Stimulated activated CD8-positive, alpha-beta memory T cell treated with anti-CD3 and anti-CD28 coated beads, Interleukin-12 subunit alpha, Interleukin-12 subunit beta, amount 100 ng/mL, for 4 hours (primary cell): Measurements from ENCODE around the gene SYTL3.
"Not testable (repeated sequence)": the region's sequence is repeated elsewhere in the genome, so short reads cannot be mapped to it uniquely, and the experiment has no call there.

Experiments
- DNase-seq: peaks from one replicate; pipeline ENCODE4 v3.0.0-alpha.2; 2020; ENCODE audit warnings: low read depth

The SYTL3 gene

DNA sequence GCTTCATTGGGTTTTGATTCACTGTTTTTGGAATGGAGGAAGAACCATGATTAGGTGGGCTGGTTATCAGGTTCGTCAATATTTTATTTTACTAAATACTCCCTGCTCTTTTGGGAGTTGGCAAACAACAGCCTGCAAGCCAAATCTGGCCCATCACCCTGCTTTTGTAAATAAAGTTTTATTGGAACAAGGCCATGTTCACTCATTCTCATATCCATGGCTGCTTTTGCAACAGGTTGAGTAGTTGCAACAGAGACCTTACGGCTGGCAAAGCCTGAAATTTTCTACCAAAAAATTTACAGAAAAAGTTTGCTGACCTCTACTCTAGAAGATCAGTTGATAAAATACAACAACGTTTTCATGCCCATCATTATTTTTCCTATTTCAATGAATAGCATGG lies 45.1 kb downstream of the SYTL3 start:
- DNase-seq: no peak

DNA sequence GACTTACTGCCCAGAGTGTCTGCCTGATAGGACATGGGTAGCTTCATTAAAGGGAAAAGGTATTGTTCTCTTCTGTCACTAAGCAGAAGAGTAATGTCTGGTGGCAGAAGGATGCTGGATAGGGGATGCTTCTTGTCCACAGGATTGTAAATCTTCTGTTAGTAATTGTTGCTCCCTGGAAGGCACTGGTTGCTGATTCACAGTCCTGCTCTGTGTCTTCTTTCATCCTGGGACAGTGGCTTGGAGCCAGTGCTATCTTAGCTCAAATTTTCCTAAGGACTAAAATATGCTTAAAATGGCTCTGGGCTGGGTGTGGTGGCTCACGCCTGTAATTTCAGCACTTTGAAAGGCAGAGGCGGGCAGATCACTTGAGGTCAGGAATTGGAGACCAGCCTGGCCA lies 48.0 kb downstream of the SYTL3 start:
- no peak for DNase-seq

DNA sequence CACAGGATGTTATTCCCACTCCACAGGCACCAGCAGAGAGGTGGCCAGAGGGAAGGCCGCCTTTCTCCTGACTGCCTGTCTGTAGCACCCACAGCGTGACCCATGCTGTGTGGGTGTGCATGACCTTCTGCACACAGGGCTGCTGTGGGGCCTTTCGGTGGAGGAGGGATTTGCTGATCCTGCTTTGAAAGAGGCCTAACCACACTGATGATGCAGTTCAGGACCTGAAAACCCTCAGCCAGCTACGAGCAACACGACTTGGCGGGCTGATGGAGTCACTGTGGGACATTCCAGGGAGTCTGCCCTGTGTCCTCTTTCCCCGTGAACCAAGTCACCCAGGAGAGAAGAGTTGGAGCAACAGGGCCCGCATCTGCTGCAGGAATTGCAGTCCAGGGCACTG lies 49.1 kb downstream of the SYTL3 start:
- DNase-seq: no peak

DNA sequence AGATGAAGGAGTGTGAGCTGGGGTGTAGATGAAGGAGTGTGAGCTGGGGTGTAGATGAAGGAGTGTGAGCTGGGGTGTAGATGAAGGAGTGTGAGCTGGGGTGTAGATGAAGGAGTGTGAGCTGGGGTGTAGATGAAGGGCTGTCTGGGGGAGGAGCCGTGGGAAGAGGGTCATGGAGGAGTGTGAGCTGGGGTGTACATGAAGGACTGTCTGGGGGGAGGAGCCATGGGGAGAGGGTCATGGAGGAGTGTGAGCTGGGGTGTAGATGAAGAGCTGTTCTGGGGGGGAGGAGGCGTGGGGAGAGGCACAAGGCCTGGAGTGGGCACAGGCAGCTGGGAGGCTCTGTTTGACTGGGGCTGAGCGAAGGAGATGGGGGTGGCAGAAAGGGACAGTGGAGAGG lies 51.4 kb downstream of the SYTL3 start:
- not testable (repeated sequence) for DNase-seq

DNA sequence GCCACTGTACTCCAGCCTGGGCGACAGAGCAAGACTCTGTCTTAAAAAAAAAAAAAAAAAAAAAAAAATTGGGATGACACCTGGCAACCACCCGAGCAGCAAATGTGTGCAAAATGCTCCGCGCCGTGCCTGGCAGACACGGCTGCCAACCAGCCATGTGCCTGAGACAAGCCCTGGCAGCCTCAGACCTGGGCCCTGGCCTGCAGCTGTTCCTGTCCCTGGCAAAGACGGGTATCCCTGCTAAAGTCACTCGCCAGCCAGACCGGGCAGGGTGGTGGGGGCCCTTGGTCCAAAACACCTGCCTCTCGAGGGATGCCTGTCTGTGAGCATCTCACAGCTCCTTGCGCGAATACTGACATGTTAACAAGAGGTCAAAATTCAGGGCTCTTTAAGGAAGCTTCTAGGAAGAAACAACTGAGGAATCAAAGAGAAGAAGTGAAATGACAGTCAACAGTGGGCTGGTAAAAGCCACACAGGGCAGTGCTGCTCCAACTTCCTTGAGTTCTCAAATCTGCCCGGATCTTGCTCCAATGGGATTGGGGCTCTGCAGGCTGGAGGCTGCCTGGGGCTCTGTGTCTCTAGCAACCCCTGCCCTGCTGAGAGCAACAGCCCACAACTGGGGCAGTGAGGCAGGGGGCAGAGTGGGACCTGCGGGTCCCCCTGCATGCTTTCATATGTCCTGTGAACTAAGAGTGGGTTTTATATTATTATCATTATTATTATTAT lies 53.4 kb downstream of the SYTL3 start:
- no peak for DNase-seq

DNA sequence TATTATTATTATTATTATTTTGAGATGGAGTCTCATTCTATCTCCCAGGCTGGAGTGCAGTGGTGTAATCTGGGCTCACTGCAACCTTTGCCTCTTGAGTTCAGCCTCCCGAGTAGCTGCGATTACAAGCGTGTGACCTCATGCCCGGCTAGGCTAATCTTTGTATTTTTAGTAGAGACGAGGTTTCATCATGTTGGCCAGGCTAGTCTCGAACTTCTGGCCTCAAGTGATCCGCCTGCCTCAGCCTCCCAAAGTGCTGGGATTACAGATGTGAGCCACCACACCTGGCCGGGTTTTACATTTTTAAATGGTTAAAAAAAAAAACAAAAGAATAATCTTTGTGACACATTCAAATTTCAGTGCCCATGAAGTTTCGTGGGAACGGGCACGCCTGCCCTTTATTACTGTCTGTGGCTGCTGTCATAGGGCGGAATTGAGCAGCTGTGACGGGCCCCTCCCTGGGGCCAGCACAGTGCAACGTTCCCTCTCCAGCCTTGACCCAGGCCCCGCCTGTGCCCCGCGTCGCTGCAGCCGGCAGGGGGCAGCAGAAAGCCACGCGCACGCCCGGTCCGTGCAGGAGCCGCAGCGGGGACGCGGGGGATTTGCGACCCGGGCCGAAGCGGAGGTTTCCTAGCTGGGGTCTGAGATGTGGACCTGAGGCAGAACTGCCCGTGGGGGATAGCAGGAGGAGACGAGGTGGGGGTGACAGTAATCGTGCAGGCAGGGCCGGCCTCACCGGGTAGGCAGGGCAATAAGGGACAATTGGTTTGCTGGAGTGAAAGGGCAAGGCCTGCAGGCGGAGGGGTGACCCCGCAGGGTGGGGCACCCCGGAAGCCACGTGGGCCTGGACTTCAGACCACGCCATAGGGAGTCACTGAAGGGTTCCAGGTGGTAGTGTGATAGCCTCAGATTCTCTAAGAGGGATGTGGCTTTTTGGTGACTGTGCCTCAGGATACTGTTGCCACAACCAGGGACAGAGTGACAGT lies 54.3 kb downstream of the SYTL3 start:
- DNase-seq: peak; percentile 59

DNA sequence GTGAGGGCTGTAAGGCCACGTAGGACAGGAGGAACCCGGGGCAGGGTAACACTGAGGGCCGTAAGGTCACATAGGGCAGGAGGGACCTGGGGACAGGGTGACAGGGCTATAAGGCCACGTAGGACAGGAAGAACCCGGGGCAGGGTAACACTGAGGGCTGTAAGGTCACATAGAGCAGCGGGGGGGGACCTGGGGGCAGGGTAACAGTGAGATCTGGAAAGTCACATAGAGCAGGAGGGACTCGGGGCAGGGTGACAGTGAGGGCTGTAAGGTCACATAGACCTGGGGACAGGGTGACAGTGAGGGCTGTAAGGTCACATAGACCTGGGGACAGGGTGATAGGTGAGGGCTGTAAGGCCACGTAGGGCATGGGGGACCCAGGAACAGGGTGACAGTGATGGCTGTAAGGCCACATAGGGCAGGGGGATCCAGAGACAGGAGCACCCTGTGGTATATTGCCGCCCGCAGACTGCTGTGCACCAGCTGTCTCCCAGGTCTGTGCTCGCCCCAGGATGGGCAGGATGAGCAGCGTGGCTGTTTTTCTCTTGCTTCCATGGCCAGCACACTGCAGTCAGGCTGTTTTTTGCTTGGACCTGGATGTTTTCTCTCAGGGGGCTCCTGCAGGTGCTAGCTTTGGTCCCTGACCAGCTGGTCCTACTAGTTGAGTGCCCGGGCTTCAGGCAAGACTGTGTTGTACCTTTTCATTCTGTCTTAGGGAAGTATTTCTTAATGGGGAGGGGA lies 55.7 kb downstream of the SYTL3 start:
- no peak for DNase-seq

DNA sequence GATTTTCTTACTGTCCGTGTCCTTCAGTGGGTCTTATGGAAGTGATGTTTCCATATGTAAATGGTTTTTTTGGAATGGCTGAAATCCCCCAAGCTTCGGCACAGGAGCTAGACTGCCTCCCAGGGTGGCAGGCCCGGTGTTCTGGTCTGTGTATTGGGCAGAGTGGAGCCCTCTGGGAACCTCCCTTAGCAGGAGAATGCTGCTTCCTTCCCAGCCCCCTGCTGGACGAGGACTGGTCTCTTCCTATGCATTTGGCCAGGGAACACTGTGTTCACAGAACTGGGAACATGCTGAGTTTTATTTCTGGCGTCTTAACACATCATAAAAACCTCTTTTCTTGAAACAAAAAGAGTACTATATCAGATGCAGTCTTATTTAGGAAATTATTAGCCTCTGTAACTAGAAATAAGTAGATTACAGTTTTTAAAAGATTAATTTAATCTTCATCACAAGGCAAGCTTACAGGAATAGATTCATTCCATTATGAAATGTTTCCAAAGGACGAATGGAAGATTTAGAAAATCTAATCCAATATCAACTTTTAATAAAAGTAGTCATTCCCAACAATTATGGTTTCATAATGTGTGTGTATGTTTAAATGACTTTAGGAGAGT lies 56.6 kb downstream of the SYTL3 start:
- DNase-seq: no peak

DNA sequence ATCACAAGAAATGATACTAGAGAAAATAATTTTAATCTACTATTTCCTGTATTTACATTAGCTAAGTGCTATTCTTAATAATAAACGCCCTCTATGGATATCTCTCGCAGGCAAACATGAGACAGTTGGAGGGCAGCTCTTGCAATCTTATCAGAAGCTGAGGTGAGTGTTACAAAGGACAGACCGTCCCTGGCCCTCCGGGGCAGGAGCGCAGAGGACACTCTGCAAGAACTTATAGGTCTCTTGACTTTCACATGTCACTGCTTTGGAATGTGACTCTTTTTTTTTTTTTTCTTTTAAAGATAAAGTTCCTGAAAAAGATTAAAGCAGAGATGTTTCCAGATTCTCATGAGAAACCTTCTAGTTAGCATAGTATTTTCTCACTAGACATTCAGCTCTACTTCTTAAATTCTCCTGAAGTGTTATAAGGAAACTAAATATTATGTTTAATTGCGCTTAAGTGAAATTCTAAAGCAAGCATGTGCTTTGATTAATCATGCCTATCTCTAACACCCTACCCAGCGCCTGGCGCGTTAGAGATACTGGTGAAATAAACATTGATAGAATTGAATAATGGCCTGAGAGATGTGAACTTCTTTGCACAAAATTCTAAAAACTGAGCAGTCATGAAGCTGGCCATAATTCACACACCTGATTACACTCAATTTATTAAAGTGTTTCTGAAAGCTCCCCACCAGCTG lies 57.4 kb downstream of the SYTL3 start:
- no peak for DNase-seq

DNA sequence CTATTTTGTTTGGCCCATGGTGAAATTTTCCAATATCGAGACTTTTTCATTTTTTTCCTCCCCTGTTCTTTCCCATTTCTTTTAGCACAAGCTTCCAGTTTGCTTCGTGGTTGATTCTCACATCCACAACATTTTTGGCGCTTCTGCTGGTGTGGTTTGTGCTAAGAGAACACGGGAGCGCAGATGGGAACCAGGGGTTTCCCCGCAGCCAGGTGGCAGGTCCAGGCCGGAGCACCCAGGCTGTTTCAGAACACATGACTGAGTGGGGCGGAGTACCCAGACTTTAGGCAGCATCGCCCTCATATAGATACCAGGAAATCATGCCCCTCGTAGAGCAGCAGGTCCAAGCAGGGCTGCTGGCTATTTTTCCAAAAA lies 58.0 kb downstream of the SYTL3 start:
- no peak for DNase-seq

DNA sequence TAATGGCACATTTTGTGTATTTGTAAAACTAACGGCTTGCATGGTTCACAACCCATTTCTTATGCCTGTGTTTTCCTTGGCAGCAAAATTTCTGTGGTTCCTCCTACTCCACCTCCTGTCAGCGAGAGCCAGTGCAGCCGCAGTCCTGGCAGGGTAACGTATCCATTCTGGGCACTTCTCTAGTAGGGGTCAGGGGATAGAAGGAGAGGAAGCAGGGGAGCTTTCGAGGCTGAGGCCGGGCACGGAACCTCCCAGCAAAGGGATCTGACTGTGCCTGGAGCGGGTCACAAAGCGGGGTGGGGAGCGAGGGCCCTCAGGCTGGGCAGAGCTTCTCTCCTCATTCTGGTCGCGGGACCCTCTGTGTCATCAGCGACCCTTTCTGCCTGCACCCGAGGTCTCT lies 58.4 kb downstream of the SYTL3 start:
- DNase-seq: no peak

DNA sequence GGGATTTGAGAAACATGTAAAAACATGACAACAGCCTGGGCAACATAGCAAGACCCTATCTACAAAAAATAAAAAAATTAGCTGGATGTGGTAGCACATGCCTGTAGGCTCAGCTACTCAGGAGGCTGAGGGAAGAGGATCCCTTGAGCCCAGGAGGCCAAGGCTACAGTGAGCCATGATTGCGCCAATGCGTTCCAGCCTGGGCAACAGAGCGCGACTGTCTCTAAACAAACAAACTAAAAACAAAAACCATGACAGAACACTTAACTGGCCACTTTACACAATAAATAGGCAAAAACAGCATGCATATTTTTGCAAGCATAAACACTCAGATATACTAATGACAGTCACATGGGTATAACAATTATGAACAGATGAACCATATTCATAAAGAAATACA lies 60.0 kb downstream of the SYTL3 start:
- no peak for DNase-seq

DNA sequence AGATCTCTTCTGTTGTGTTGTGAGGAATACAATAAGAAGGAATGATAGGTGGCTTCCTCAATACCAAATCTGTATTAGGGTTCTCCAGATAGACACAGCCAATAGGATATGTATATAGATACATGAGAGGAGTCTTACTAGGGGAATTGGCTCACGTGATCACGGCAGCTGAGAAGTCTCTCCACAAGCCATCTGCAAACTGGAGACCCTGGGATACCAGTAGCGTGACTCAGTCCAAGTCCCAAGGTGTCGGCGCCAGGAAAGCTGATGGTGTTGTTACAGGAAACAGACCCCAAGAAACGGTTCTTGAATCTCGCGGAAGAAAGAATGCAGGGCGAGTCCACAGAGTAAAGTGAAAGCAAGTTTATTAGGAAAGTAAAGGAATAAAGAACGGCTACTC lies 61.4 kb downstream of the SYTL3 start:
- DNase-seq: no peak

DNA sequence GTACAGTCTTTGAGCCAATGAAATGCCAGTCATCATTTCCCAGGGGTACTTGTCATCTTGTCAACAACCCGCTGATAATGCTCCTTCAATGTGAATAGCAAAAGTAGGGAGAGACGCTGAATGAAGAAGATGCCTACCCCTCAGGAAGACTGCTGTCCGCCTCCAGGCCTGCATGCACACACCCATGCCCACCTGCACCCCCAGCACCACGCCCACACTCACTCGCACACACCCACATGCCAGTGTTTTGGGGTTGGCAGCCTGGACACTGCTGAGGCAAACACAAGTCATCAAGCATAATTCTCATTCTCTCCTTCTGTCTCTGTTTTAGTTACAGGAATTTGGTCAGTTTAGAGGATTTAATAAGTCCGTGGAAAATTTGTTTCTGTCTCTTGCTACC lies 63.6 kb downstream of the SYTL3 start:
- DNase-seq: no peak

DNA sequence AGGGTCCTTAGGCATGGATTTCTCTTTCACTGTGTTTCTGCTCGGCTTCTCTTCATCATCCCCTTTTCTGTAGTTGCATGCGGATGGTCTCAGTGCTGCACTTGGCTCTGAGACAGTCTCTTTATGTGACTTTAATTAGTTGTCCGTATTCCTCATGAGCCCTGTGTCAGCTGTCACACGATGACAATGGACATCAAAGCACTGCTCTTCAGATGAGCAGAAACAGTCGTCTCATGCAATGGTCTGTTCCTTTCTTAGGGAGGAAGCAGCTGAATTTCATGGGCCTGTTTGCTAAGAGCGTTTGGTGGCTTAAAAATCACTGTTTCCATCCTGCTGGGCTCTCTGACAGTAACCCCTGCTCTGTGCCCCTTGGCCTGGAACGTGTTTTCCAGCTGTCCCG lies 64.9 kb downstream of the SYTL3 start:
- DNase-seq: no peak

DNA sequence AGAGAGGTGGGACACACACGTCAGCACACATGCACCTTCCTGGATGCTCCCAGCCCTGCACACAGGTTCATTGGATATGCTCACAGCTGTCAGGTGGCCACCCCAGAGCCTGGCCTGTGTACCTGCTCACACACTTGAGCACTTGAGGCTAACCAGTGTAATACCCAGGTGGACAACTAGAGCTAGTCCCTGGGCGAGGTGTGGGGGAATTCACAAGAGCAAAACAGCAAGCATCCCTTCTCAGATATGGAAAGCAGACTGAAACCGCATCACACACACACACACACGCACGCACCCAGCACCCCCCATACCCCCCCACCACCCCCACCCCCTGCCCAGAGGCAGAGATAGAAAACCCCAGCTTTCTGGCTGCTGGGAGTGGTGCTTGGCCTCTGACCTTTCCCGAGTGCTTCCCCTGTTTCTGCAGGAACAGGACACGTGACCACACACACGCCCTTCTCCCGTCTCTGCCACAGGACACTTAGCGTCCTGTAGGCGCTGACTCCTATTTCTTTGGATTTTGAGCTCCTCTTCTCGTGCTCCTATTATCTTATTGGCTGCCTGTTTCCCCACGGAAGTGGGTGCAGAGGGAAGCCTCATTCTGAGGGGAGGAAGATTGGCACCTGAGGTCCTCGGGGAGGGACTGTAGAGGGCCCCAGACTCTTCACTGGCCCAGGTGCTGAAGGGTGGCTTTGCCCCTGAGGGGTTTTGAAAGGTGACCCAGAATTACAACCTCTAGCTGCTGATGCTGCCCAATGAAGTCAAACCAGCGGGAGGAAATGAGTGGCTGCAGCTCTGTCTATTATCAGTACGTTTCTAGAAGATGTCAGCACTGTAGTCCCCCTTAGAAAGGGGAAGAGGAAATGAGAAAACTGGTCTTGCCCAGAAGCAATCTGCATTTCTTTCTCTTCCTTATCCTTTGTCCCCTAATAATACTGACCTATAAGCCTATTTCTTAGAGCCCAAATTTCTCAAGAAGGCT lies 65.8 kb downstream of the SYTL3 start:
- no peak for DNase-seq

DNA sequence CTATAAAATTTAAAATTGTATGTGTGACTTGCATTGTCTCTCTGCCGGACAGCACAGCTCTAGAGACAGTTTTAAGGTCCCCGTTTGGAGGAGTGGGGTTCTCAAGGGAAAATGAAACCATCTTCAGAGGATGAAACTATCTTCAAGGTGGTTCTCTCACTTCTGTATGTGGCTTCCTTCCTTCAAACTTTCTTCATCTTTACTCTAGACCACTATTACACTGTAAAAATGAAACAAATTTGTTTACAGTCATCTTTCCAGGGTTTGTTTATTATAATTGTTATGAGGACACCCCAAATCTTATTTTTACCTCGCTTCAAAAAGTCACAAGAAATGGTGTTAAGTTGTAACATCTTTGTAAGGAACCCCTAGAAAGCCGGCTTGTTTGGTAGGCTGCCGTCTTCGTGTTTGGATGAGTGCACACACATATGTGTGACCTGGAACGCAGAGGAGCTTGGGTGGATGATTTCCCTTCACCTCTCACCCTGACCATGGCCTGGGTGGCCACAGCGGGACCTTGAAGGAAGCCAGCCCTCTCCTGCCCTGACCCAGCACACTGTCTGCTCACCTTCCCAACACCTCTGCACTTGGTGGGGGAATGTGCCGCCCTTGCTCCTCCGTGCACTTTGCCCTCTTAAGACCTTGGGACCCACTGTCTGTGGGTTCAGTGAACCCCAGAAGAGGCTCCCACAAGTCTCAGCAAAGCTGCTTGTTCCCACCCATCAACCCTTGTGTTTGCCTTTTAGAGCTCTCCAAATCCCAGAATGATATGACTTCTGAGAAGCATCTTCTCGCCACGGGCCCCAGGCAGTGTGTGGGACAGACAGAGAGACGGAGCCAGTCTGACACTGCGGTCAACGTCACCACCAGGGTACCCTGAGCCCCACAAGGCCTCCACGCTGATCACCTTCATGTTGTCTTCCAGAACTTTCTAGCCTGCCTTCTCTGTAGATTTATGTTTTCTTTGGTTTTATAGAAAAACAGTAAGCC lies 67.8 kb downstream of the SYTL3 start:
- DNase-seq: no peak

DNA sequence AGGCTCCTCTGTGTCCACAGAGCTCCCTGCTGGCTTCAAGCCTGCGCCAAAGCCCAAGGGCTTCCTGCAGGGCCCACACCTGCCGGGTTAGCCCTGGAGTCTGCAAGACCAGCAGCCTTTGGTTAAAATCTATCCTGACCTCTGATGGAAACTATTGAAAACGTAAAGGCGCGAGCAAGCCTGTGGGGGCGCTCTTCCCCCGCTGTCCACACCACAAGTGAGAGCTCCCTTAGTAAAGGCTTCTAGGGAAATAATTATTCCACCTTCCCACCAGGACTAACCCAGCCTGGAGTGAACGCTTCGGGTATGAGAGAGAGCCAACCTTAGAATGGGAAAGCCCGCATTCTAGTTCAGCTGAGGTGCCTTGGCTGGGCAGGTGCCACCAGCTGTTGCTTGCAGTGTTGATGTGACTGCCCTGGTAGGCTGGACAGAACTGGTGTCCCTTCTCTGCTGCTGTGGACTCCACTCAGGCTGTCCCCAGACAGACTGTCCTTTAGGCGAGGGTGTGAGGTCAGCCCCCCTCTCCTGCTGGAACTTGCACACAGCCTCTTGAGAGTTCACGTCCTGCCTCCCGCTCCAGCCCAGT lies 68.7 kb downstream of the SYTL3 start:
- DNase-seq: no peak
